NCI-H2196 treated with DMSO at 0.1 percent for 48 hours (cell line): ENCODE data around the gene COL6A3.

Source experiments
- DNase-seq: peaks from one replicate; lab custom pipeline; 2025; ENCODE audit not compliant: unreplicated experiment; lab: John Stamatoyannopoulos, UW

The COL6A3 gene

GRCh38 chr2:237352279-237352845 lies 61.6 kb downstream of the COL6A3 start:
- no peak for DNase-seq

- no peak for DNase-seq
These were observed 62.2 kb downstream of the COL6A3 start for GRCh38 chr2:237351796-237352195.

GRCh38 chr2:237351046-237351445 lies 62.9 kb downstream of the COL6A3 start:
- DNase-seq: no peak

DNA sequence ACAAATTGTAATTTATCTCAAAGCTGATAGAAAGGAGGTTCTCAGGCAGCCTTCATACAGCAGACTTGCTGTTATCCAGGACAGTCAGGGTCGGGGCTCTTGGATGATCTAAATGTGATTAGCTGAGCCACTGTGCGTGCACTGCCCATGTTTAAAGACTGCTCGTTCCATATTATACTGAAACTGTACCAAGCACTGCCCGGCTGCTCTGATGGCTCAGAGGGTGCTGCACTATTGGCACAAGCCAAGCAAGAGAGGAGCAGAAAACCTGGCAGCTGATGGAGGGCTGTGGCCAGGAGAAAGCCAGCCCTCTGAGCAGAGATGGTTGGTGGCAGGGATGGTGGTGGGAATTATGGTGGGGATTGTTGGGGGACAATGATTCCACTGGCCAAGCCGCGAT lies 63.4 kb downstream of the COL6A3 start:
- DNase-seq: no peak

GRCh38 chr2:237350070-237350469 lies 63.9 kb downstream of the COL6A3 start:
- DNase-seq: no peak

- DNase-seq: no peak
These were observed 65.6 kb downstream of the COL6A3 start for GRCh38 chr2:237348281-237348865.

GRCh38 chr2:237345891-237346640 lies 67.9 kb downstream of the COL6A3 start:
- no peak for DNase-seq

DNA sequence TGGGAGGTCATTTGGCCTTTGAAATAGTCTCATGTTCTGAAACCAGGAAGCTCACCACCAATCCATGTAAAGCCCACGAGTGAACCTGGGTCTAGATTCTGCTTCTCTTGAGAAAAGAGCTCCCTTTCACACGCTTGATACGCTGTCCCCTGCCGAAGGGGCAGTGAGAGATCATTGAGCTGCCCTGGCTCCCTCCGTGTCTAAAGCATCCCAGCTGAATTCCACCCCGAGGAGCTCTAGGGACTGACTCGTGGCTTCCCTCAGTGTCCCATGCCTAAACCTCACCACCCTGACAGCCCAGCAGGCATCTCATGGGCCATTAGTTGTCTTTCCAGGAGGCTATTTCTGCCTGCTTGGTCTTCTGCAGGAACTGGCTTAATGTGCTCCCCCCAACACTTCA lies 68.6 kb downstream of the COL6A3 start:
- no peak for DNase-seq

DNA sequence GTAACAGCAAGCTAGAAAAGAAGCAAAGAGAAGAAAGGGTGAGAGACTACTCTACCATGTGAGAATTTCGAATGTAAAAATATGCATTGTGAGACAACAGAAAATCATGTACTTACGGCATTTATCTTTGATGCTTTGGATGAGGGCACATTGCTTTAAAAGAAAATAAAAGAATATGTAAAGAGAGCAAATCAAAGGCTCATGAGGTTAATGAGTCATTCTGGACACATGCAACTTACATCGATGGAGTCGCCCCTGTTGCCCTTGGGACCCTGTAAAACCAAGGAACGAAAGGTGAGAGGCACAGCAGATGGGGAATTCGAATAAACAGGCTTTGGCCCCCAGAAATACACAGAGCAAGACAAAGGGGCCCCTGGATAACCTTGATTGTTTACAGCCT lies 69.0 kb downstream of the COL6A3 start:
- DNase-seq: no peak

DNA sequence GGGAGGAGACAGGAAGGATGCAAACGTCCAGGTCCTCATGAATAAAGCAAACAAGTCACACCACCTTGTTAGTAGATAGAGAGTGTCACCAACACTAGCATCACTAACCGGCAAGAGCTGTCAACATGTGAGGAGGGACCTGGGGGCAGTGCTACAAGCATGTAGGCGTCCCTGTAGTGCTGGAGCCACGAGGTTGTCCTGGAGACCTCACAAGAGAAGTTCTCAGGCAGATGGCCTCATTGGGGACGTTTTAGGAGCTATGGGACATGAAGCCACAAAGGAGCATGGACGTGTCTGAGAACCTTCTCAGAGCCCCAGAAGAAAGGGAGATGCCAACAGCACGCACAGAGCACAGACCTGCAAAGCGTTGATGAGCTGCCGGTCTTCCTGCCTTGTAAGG lies 70.0 kb downstream of the COL6A3 start:
- DNase-seq: no peak

GRCh38 chr2:237341872-237342271 lies 72.1 kb downstream of the COL6A3 start:
- DNase-seq: no peak

DNA sequence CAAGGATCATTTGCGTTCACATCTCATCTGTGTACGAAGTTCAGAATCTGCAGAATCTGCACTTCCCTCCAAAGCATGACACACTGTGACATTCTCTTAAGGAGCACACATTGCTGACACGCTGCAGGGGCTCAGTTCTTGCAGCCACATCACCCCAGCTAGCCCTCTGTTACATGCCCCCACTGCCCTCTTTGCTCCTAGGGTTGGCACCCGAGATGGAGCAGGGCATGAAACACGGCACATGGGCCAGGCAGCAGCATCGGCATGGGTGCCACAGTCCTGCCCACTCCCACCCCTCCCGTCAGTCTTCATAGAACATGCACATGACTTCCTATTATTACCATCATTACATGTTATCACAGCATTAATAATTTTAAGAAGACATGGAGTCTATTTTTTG lies 76.4 kb downstream of the COL6A3 start:
- no peak for DNase-seq

DNA sequence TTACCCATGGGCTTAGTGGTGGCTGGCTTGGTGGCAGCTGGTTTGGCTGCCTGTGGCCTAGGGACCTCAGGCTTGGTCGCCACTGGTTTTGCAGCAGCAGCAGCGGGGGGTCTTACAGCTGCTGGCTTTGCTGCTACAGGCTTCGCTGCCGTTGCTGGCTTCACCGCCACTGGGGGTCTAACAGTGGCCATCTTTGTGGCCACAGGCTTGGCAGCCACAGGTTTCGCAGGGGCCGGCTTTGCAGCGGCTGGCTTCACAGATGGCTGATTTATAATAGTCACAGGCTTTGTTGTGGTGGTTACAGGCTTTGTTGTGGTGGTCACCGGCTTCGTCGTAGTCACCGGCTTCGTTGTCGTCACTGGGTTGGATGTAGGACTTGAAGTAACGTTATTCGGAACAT lies 77.8 kb downstream of the COL6A3 start:
- DNase-seq: no peak

- DNase-seq: no peak
These were observed 80.2 kb downstream of the COL6A3 start for GRCh38 chr2:237333748-237334147.

DNA sequence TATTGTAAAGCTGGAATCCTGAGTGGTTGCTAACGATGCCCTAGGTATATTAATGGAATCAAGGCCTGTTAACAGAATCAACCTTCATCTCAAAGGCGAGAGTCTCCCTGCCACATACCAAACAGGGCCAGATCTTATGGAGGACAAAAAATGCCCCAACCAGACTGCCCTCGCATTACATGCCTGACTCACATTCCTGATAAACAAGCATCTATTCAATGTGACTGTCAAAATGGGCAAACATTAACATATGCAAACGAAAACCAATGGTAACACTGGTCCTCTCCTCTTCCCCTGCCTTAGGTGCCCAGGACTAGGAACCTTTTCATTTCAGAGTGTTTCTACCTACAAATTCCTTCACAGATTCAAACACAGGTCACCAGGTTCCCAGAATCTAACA lies 83.4 kb downstream of the COL6A3 start:
- no peak for DNase-seq

DNA sequence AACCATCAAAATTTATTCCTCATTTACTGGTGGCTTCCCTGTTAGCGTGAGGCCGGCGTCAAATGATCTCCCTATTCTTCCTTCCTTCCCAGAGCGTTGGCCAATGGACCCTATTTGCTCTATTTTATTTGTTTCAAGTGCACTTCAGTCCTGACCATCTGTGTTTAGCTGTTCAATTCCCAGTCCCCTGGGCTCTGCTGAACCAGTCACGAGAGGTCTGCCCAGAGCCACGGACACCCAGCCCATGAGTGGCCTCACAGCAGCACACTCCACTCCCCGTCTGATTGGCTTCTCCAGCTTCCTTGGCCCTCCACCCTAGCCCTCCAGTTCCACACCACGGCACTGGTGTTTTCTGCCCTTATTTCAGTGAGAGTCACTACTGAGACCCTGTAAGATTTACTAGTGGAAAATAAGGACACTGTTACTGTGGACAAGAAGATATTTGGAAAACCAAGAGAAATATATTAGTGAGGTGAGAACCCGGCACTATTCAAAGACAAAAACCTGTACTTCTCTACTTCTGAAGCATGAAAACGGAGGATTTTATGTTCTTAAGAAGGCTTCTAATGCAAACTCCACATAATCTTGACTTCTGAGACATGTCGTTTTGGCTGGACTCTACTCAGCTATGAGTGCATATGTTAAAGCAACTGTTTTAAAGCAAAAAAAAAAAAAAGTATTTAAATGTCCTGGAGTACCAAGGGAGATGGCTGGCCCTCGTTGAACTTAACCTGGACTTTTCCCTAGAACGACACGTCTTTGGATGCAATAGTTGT lies 86.6 kb downstream of the COL6A3 start:
- DNase-seq: no peak

DNA sequence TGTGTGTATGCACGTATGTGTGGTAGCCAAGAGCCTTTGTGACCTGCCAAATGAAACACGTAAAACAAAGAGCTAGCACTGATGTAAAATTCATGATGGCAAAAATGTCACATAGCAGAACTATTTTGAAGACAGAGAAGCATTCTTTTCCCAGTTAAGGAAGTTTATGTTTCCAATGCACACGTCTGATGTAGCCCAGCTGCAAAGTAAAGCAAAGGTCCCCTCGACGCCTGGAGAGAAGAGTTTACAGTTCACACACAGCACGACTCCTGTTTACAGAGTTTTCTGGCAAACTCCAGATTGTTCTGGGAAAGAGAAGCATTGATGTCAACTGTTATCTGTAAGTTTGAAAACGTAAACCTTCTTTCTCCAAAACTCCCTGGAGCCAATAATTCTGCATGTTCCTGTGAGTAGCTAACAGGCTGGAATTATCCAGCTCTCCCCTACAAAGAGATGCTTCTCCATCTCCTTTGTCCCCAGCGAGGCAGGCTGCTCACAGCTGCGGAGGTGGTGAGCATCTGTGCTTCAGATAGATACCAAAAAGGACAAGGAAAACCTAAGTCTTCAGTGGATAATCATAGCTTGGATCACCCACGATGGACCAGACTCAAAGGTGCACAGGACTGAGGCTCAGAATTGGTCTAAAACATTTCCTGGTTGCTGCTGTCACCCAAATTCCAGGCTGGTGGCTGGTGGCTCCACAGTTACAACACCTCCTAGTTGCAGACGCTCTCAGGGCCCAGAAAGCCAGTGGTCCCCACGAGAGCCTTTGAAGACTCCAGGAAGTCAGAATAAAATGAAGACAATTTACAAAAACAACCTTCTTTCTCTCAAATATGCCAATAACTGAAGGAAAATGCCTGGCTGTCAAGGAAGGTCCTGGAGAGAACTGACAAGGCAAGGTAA lies 87.4 kb downstream of the COL6A3 start:
- no peak for DNase-seq

DNA sequence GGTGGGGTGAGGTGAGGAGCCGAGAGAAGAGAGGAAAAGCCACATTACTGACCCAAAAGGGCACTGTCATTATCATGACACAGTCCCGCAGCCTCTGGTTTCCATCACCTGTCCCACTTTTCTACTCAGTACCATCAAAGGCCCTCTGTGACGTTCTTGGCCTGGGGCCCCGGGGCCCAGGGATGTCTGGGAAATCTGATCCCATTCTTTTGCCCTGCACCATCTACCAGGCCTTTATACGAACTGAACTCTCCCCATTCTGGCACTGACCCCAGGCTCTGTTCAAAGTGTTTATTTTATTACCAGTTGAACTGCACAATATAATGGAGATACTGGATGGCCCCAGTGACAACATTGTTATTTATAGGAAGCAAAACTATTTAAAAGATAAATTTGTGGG lies 89.1 kb downstream of the COL6A3 start:
- peak; percentile 63 for DNase-seq

GRCh38 chr2:237324405-237324831 lies 89.5 kb downstream of the COL6A3 start:
- no peak for DNase-seq

- DNase-seq: no peak
These were observed 90.3 kb downstream of the COL6A3 start for GRCh38 chr2:237323656-237324055.

- DNase-seq: no peak
These were observed 91.4 kb downstream of the COL6A3 start for GRCh38 chr2:237322564-237322963.
